NB4 (cell line): ENCODE data around the gene EVI5.

Experiments
- MYC ChIP-seq: IDR thresholded peaks from 2 replicates; pipeline ENCODE4 v1.6.1; 2011; ENCODE audit warnings: low read depth, low read length
- POLR2A ChIP-seq: IDR thresholded peaks from 2 replicates; pipeline ENCODE4 v1.6.1; 2011; ENCODE audit warnings: mild to moderate bottlenecking; ENCODE audit not compliant: insufficient read length; ENCODE audit errors: extremely low read depth
- TF ChIP-seq, protein P1 (sequence below): IDR thresholded peaks from one replicate; pipeline ENCODE4 v1.5.1; 2012; ENCODE audit warnings: low read depth, low read length
- TF ChIP-seq, protein P2 (sequence below): IDR thresholded peaks from 2 replicates; pipeline ENCODE4 v1.6.1; 2011; ENCODE audit warnings: low read depth, low read length

DNA sequence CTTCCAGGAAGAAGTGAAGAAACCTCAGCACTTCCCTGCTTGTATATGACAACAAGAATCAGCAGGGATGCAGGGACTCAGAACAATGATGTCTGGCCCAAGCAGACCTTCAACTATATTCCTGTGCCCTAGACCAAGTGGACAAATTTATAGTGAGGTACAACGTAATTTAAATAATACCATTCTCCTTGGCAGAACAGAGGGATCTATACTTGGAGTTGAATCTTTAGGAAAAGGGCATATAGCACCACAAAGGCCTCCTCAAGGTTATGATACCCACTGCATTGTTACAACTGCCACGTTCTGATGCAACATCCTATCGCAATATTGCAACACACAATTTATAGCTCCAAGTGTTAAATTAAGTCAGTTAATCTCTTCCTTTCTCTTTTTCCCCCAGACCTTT is 269.1 kb downstream of the EVI5 start:
- TF ChIP-seq, protein P1, sequence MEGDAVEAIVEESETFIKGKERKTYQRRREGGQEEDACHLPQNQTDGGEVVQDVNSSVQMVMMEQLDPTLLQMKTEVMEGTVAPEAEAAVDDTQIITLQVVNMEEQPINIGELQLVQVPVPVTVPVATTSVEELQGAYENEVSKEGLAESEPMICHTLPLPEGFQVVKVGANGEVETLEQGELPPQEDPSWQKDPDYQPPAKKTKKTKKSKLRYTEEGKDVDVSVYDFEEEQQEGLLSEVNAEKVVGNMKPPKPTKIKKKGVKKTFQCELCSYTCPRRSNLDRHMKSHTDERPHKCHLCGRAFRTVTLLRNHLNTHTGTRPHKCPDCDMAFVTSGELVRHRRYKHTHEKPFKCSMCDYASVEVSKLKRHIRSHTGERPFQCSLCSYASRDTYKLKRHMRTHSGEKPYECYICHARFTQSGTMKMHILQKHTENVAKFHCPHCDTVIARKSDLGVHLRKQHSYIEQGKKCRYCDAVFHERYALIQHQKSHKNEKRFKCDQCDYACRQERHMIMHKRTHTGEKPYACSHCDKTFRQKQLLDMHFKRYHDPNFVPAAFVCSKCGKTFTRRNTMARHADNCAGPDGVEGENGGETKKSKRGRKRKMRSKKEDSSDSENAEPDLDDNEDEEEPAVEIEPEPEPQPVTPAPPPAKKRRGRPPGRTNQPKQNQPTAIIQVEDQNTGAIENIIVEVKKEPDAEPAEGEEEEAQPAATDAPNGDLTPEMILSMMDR = no peak
- TF ChIP-seq, protein P2, sequence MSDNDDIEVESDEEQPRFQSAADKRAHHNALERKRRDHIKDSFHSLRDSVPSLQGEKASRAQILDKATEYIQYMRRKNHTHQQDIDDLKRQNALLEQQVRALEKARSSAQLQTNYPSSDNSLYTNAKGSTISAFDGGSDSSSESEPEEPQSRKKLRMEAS = peak; percentile 61
- 0 out of 2 replicates have a peak, but pooled peaks have one; percentile 22 for TF ChIP-seq MYC
- TF ChIP-seq POLR2A = no peak
